CD4-positive, alpha-beta T cell treated with Interferon alpha-2 for 1 hour (primary cell): Measurements from ENCODE around the gene ANO4.

Experiments
- DNase-seq, 2 donors: peaks; one replicate each; pipeline ENCODE4 v3.0.0-alpha.2; 2020 to 2022

The ANO4 gene

GRCh38 chr12:100794441-100795173 lies at the start of gene ANO4:
TSS of gene ANO4 (plus strand) at chr12:100794776. CDS start at chr12:100901786, 107,010 bp downstream.
- DNase-seq, result no peak

GRCh38 chr12:100745378-100746071 lies 49.1 kb upstream of the ANO4 start:
- DNase-seq, result no peak

- no peak for DNase-seq
Observed at GRCh38 chr12:100752841-100753240, 41.7 kb upstream of the ANO4 start.

- DNase-seq, result no peak
Observed at GRCh38 chr12:100753837-100754236, 40.7 kb upstream of the ANO4 start.

- DNase-seq, result no peak
Observed at GRCh38 chr12:100755186-100755585, 39.4 kb upstream of the ANO4 start.

GRCh38 chr12:100758083-100758482 lies 36.5 kb upstream of the ANO4 start:
- no peak for DNase-seq

GRCh38 chr12:100767371-100767770 lies 27.2 kb upstream of the ANO4 start:
- no peak for DNase-seq

- DNase-seq, result no peak
Observed at GRCh38 chr12:100767950-100768349, 26.6 kb upstream of the ANO4 start.

GRCh38 chr12:100778967-100779590 lies 15.5 kb upstream of the ANO4 start:
- no peak for DNase-seq

- no peak for DNase-seq
Observed at GRCh38 chr12:100789146-100789545, 5.4 kb upstream of the ANO4 start.

- no peak for DNase-seq
Observed at GRCh38 chr12:100789975-100790374, 4.6 kb upstream of the ANO4 start.

GRCh38 chr12:100790552-100790951 lies 4.0 kb upstream of the ANO4 start:
- DNase-seq, result no peak

GRCh38 chr12:100793182-100793581 lies 1.4 kb upstream of the ANO4 start:
- DNase-seq, result no peak

GRCh38 chr12:100795174-100795799 lies 711 bp downstream of the ANO4 start:
- no peak for DNase-seq

GRCh38 chr12:100795800-100796179 lies 1.2 kb downstream of the ANO4 start:
- no peak for DNase-seq

GRCh38 chr12:100796621-100797020 lies 2.0 kb downstream of the ANO4 start:
- no peak for DNase-seq

GRCh38 chr12:100797246-100797645 lies 2.7 kb downstream of the ANO4 start:
- no peak for DNase-seq

- DNase-seq, result no peak
Observed at GRCh38 chr12:100797786-100798185, 3.2 kb downstream of the ANO4 start.

GRCh38 chr12:100798286-100799160 lies 3.9 kb downstream of the ANO4 start:
- DNase-seq, result no peak

- DNase-seq, result no peak
Observed at GRCh38 chr12:100799770-100800169, 5.2 kb downstream of the ANO4 start.

GRCh38 chr12:100800723-100801122 lies 6.1 kb downstream of the ANO4 start:
- DNase-seq, result no peak

- DNase-seq, result no peak
Observed at GRCh38 chr12:100801320-100801719, 6.7 kb downstream of the ANO4 start.

- DNase-seq, result no peak
Observed at GRCh38 chr12:100808777-100809176, 14.2 kb downstream of the ANO4 start.
